Peyer's patch (tissue), 4 donors: ENCODE measurements around the gene INTS6. TPM values are rescaled to one million over a fixed set of nuclear protein-coding genes. Genes with fewer than 3 reads are reported as not detected.

Experiments used
- DNase-seq, 3 donors: peaks; one replicate each; pipeline ENCODE4 v3.0.0-alpha.2; 2017 to 2019
- H3K27ac ChIP-seq, 4 donors: fragments of 200-600 bp; sonication (generic); one replicate each; pipeline ENCODE4 v1.5.1; 2016 to 2019
- H3K27me3 ChIP-seq, 2 donors: fragments of 200-600 bp; sonication (generic); one replicate each; pipeline ENCODE4 v1.5.1; 2019
- H3K36me3 ChIP-seq, 3 donors: fragments of 200-600 bp; sonication (generic); one replicate each; pipeline ENCODE4 v1.5.1; 2016 to 2019
- H3K4me1 ChIP-seq, 4 donors: fragments of 200-600 bp; sonication (generic); one replicate each; pipeline ENCODE4 v1.5.1; 2016 to 2019
- H3K4me3 ChIP-seq, 4 donors: fragments of 200-600 bp; sonication (generic); 1 replicate in 3 of 4; 2 replicates in 1 of 4; pipeline ENCODE4 v1.5.1; 2016 to 2019; ENCODE audit warnings: mild to moderate bottlenecking in 1 of 4
- H3K9me3 ChIP-seq, 4 donors: fragments of 200-600 bp; sonication (generic); one replicate each; pipeline ENCODE4 v1.5.1; 2016 to 2019; ENCODE audit warnings: mild to moderate bottlenecking in 1 of 4
- POLR2A ChIP-seq, 2 donors: fragments of 450-650 bp; IDR thresholded peaks; one replicate each; pipeline ENCODE4 v1.5.1; 2017; ENCODE audit warnings: antibody characterized with exemption in 2 of 2, mild to moderate bottlenecking in 2 of 2, moderate library complexity in 2 of 2
- total RNA-seq, 4 donors: library from RNA; depleted of rRNA; stranded (reverse); fragments of >200 nt; gene quantifications; one replicate each; pipeline ENCODE4 v1.1.0, GENCODE V29; 2016
- TF ChIP-seq, protein P1 (sequence below), 6 experiments: fragments of 450-650 bp in 4 of 6; fragments of 200-600 bp in 2 of 6; sonication (generic) in 1 of 6; IDR thresholded peaks; one replicate each; pipeline ENCODE4 v1.5.1; 2017 to 2019; ENCODE audit warnings: antibody characterized with exemption in 6 of 6, mild to moderate bottlenecking in 3 of 6, moderate library complexity in 1 of 6

The INTS6 gene
- total RNA-seq, 4 donors from 2014 or later, result 28.9 to 46.4 (median 33.5) TPM

GRCh38 chr13:51324714-51325420, 128.0 kb downstream of the INTS6 start:
- no peak for DNase-seq
- Histone ChIP-seq H3K9me3 (no peaks in the 10 kb centered on the region), H3K4me3 (no peak overlapping the region), H3K27ac (no peak overlapping the region), H3K27me3 (no peaks in the 10 kb centered on the region), H3K4me1 (no peaks in the 10 kb centered on the region), H3K36me3 (no peaks in the 10 kb centered on the region)
- TF ChIP-seq, protein P1, sequence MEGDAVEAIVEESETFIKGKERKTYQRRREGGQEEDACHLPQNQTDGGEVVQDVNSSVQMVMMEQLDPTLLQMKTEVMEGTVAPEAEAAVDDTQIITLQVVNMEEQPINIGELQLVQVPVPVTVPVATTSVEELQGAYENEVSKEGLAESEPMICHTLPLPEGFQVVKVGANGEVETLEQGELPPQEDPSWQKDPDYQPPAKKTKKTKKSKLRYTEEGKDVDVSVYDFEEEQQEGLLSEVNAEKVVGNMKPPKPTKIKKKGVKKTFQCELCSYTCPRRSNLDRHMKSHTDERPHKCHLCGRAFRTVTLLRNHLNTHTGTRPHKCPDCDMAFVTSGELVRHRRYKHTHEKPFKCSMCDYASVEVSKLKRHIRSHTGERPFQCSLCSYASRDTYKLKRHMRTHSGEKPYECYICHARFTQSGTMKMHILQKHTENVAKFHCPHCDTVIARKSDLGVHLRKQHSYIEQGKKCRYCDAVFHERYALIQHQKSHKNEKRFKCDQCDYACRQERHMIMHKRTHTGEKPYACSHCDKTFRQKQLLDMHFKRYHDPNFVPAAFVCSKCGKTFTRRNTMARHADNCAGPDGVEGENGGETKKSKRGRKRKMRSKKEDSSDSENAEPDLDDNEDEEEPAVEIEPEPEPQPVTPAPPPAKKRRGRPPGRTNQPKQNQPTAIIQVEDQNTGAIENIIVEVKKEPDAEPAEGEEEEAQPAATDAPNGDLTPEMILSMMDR (IDR thresholded peaks at IDR 0.05), result no peak
- TF ChIP-seq POLR2A (IDR thresholded peaks at IDR 0.05), result no peak

- Histone ChIP-seq H3K27me3 (no peaks in the 10 kb centered on the region), H3K27ac (no peak overlapping the region), H3K36me3 (no peaks in the 10 kb centered on the region), H3K4me1 (no peaks in the 10 kb centered on the region), H3K4me3 (no peak overlapping the region), H3K9me3 (no peaks in the 10 kb centered on the region)
- TF ChIP-seq, protein P1 (IDR thresholded peaks at IDR 0.05), result no peak
- TF ChIP-seq POLR2A (IDR thresholded peaks at IDR 0.05), result no peak
- DNase-seq, result no peak
These were observed 128.9 kb downstream of the INTS6 start for GRCh38 chr13:51323824-51324511.

- Histone ChIP-seq H3K36me3 (no peaks in the 10 kb centered on the region), H3K4me1 (no peaks in the 10 kb centered on the region), H3K4me3 (no peak overlapping the region), H3K27ac (no peak overlapping the region), H3K9me3 (no peaks in the 10 kb centered on the region), H3K27me3 (no peaks in the 10 kb centered on the region)
- TF ChIP-seq, protein P1 (IDR thresholded peaks at IDR 0.05), result no peak
- TF ChIP-seq POLR2A (IDR thresholded peaks at IDR 0.05), result no peak
- DNase-seq, result no peak
These were observed 130.0 kb downstream of the INTS6 start for GRCh38 chr13:51322826-51323225.

DNA sequence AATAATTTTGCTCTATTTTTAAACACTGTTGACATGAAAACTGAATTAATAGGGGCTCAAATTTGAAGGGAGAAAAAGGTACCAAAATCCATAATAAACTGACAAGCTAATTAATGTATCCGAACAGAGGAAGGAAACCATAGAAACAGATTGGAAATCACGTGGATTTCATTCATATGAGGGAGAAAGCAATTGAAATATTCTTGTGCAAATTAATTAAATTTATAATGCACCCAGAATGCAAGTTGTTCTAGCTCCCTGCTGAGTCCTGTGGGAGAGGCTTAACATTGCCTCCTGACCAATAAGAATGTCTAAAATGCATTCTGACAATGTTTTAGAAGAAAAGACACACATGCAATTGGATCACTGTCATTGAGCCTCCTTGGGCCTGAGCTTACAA, 131.0 kb downstream of the INTS6 start:
- Histone ChIP-seq H3K4me3 (no peak overlapping the region), H3K4me1 (no peaks in the 10 kb centered on the region), H3K27me3 (no peaks in the 10 kb centered on the region), H3K9me3 (no peaks in the 10 kb centered on the region), H3K36me3 (no peaks in the 10 kb centered on the region), H3K27ac (no peak overlapping the region)
- TF ChIP-seq POLR2A (IDR thresholded peaks at IDR 0.05), result no peak
- TF ChIP-seq, protein P1 (IDR thresholded peaks at IDR 0.05), result no peak
- DNase-seq, result no peak

- Histone ChIP-seq H3K27me3 (no peaks in the 10 kb centered on the region), H3K36me3 (no peaks in the 10 kb centered on the region), H3K4me3 (no peak overlapping the region), H3K9me3 (no peaks in the 10 kb centered on the region), H3K4me1 (no peaks in the 10 kb centered on the region), H3K27ac (no peak overlapping the region)
- no peak for DNase-seq
- TF ChIP-seq, protein P1 (IDR thresholded peaks at IDR 0.05), result no peak
These were observed 134.0 kb downstream of the INTS6 start for GRCh38 chr13:51318876-51319275.
